Large intestine (tissue), 12 donors: ENCODE data around the gene FAM72D. TPM values are rescaled to one million over a fixed set of nuclear protein-coding genes. Genes with fewer than 3 reads are reported as not detected.
"Not testable (repeated sequence)": the region's sequence is repeated elsewhere in the genome, so short reads cannot be mapped to it uniquely, and the experiment has no call there.

Source experiments
- DNase-seq, 2 donors: peaks; one replicate each; pipeline versions ENCODE4 v3.0.0 to v3.0.0-alpha.2; 2013
- H3K27ac ChIP-seq: one replicate; pipeline ENCODE4 v1.5.1; 2013; ENCODE audit warnings: low read length
- H3K27me3 ChIP-seq: 2 replicates; pipeline ENCODE4 v1.6.1; 2013; ENCODE audit warnings: low read length; ENCODE audit not compliant: control insufficient read depth, insufficient read depth
- H3K36me3 ChIP-seq: 2 replicates; pipeline ENCODE4 v1.6.1; 2013; ENCODE audit warnings: low read length; ENCODE audit not compliant: control insufficient read depth, insufficient read depth
- H3K4me1 ChIP-seq: one replicate; pipeline ENCODE4 v1.6.1; 2013; ENCODE audit warnings: low read length; ENCODE audit not compliant: control insufficient read depth, insufficient read depth
- H3K4me3 ChIP-seq: one replicate; pipeline ENCODE4 v1.5.1; 2013; ENCODE audit warnings: low read length
- H3K9me3 ChIP-seq: one replicate; pipeline ENCODE4 v1.6.1; 2013; ENCODE audit warnings: mild to moderate bottlenecking, low read depth, low read length, moderate library complexity; ENCODE audit not compliant: control insufficient read depth
- WGBS: methylation state at CpG from one replicate; pipeline ENCODE4 v1.1.5; 2013; ENCODE audit warnings: low lambda C conversion rate; ENCODE audit not compliant: insufficient coverage; 5-methylcytosine and 5-hydroxymethylcytosine counted together
- long read RNA-seq, 11 donors: transcript quantifications; one replicate each; lab custom pipeline, GENCODE V29; 2026
- polyA plus RNA-seq: library from polyadenylated mRNA; unstranded; fragments of 120-200 nt; gene quantifications from one replicate; pipeline ENCODE4 v1.2.1, GENCODE V29; 2013

FAM72D gene
- 1.2 TPM for polyA plus RNA-seq
- long read RNA-seq, donor 1: 0 reads
- long read RNA-seq, donor 2, partial matches to known transcripts: 0 of 2 reads
- long read RNA-seq, donor 2, other reads (novel, unspliced or antisense): 0 of 2 reads
- long read RNA-seq, donor 3: 0 reads
- long read RNA-seq, donor 4: 0 reads
- long read RNA-seq, donor 5: 0 reads
- long read RNA-seq, donor 6: 0 reads
- long read RNA-seq, donor 7: 0 reads
- long read RNA-seq, donor 8, partial matches to known transcripts: 0 of 1 reads
- long read RNA-seq, donor 8, other reads (novel, unspliced or antisense): 0 of 1 reads
- long read RNA-seq, donor 9: 0 reads
- long read RNA-seq, donor 10: 0 reads
- long read RNA-seq, donor 11: 0 reads

- not testable (repeated sequence) for H3K9me3 ChIP-seq, DNase-seq, H3K4me1 ChIP-seq, H3K36me3 ChIP-seq, H3K27me3 ChIP-seq, H3K27ac ChIP-seq
- peak within 1 kb of the TSS; percentile 31 for H3K4me3 ChIP-seq
- no CpG with 5 or more reads among the region's 47 CpGs for WGBS
Measured at GRCh38 chr1:145095284-145096057, at the start of gene FAM72D, which contains the start of gene SRGAP2B. FAM72D (plus strand) TSS chr1:145095974; CDS start chr1:145096848, 874 bp downstream. SRGAP2B (minus strand) TSS chr1:145095328; CDS start chr1:145092901, 2,427 bp downstream.

GRCh38 chr1:145047553-145047952 lies 48.2 kb upstream of the FAM72D start:
- not testable (repeated sequence) for H3K4me3 ChIP-seq, H3K36me3 ChIP-seq, DNase-seq, H3K9me3 ChIP-seq, H3K4me1 ChIP-seq, H3K27me3 ChIP-seq, H3K27ac ChIP-seq
- no CpG with 5 or more reads among the region's 1 CpG for WGBS

- WGBS: no CpG with 5 or more reads among the region's 6 CpGs
- not testable (repeated sequence) for H3K36me3 ChIP-seq
Measured at GRCh38 chr1:145048181-145048856, 47.5 kb upstream of the FAM72D start.

GRCh38 chr1:145052019-145052776 lies 43.6 kb upstream of the FAM72D start:
- not testable (repeated sequence) for H3K9me3 ChIP-seq

More at GRCh38 chr1:145048181-145048856, 47.5 kb upstream of the FAM72D start:
- not testable (repeated sequence) for H3K9me3 ChIP-seq, DNase-seq, H3K27ac ChIP-seq, H3K4me1 ChIP-seq, H3K27me3 ChIP-seq, H3K4me3 ChIP-seq

GRCh38 chr1:145053428-145053827 lies 42.3 kb upstream of the FAM72D start:
- H3K36me3 ChIP-seq, H3K4me1 ChIP-seq, H3K9me3 ChIP-seq, H3K4me3 ChIP-seq, H3K27me3 ChIP-seq, DNase-seq, H3K27ac ChIP-seq: not testable (repeated sequence)
- WGBS: no CpG with 5 or more reads among the region's 4 CpGs

More at GRCh38 chr1:145052019-145052776, 43.6 kb upstream of the FAM72D start:
- no CpG with 5 or more reads among the region's 10 CpGs for WGBS
- DNase-seq, H3K4me1 ChIP-seq, H3K27me3 ChIP-seq, H3K27ac ChIP-seq, H3K4me3 ChIP-seq, H3K36me3 ChIP-seq: not testable (repeated sequence)

GRCh38 chr1:145055217-145055760 lies 40.5 kb upstream of the FAM72D start:
- not testable (repeated sequence) for H3K9me3 ChIP-seq, H3K36me3 ChIP-seq, H3K27ac ChIP-seq, H3K4me3 ChIP-seq, DNase-seq, H3K4me1 ChIP-seq, H3K27me3 ChIP-seq
- WGBS: no CpG with 5 or more reads among the region's 4 CpGs

GRCh38 chr1:145058184-145058583 lies 37.6 kb upstream of the FAM72D start:
- H3K9me3 ChIP-seq, H3K4me3 ChIP-seq, DNase-seq, H3K27ac ChIP-seq, H3K36me3 ChIP-seq, H3K4me1 ChIP-seq, H3K27me3 ChIP-seq: not testable (repeated sequence)
- no CpG with 5 or more reads among the region's 3 CpGs for WGBS

- not testable (repeated sequence) for H3K9me3 ChIP-seq, H3K27me3 ChIP-seq, H3K36me3 ChIP-seq, H3K4me3 ChIP-seq, H3K27ac ChIP-seq, DNase-seq, H3K4me1 ChIP-seq
- no CpG with 5 or more reads among the region's 2 CpGs for WGBS
Measured at GRCh38 chr1:145063285-145063684, 32.5 kb upstream of the FAM72D start.

GRCh38 chr1:145063941-145064648 lies 31.7 kb upstream of the FAM72D start:
- H3K4me1 ChIP-seq, H3K27me3 ChIP-seq, DNase-seq, H3K27ac ChIP-seq, H3K9me3 ChIP-seq, H3K4me3 ChIP-seq, H3K36me3 ChIP-seq: not testable (repeated sequence)
- no CpG with 5 or more reads among the region's 2 CpGs for WGBS
